HG02981 (cell line): Measurements from ENCODE around the gene COA7.
"Not testable (repeated sequence)": the region's sequence is repeated elsewhere in the genome, so short reads cannot be mapped to it uniquely, and the experiment has no call there.

ENCODE experiments used
- ATAC-seq: cut with Tn5 transposase; IDR thresholded peaks from one replicate; pipeline ENCODE4 v1.9.1; 2021; ENCODE audit warnings: mild to moderate bottlenecking, moderate library complexity; ENCODE audit not compliant: unreplicated experiment

The COA7 gene

DNA sequence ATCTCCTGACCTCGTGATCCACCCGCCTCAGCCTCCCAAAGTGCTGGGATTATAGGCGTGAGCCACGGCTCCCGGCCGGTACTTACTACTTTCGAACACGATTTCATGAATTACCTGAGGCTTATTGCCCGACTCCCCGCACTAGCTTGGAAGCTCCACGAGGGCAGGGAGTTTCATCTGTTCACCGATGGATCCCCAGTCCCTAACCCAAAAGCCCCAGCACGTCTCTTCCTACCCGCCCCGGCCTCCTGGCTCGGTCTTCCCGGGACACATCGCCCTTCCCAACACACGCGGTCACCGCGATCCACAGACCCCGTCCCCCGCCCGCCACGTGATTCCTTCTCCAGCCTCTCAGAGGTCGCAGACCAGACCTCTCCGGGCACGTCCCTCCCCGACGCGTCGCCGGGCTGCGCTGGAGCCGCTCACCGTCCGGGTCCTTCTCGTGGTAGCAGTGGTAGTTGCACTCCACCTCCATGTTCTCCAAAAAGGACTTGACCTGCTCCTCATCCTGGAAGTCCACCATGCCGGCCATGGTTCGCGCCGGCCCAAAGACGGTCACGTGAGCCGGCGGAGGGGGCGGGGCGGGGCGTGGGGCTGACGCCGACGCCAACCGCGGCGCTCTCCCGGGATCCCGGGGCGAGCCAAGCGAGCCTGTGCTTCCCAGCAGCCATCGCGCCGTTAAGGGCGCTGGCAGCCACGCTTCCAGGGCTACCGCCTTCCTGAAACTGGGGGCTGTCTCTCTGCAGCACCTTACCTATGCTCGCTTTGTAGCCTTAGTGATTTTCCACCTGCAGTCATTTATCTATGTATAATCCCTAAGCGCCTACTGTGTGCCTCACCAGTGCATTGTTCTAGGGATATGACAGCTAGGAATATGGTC is at the start of gene COA7:
Gene COA7 (minus strand): TSS at position 553 of the 880 bp plus-strand sequence. CDS start 21 bp downstream, at position 532.
- peak; percentile 42 for ATAC-seq

DNA sequence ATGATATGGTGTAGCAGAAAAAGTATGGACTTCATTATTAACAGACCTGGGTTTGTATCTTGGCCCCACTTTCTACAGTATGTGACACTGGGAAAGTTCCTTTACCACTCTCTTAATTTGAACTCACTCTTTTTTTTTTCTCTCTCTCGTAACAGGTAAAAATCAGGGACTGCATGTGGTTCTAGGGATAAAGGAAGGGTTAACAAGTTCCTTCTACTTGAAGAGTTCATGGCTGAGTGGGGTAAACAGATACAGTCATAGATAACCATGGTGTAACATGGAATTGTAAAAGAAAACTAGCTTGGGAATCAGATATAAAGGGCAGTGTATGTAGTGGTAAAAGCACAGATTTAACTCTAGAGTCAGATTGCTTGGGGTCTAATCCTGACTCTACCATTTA is 49.3 kb upstream of the COA7 start:
- ATAC-seq: no peak

- no peak for ATAC-seq
Measured at GRCh38 chr1:52746189-52746588, 48.0 kb upstream of the COA7 start.

- no peak for ATAC-seq
Measured at GRCh38 chr1:52741259-52741658, 43.1 kb upstream of the COA7 start.

- ATAC-seq: no peak
Measured at GRCh38 chr1:52739699-52740467, 41.7 kb upstream of the COA7 start.

DNA sequence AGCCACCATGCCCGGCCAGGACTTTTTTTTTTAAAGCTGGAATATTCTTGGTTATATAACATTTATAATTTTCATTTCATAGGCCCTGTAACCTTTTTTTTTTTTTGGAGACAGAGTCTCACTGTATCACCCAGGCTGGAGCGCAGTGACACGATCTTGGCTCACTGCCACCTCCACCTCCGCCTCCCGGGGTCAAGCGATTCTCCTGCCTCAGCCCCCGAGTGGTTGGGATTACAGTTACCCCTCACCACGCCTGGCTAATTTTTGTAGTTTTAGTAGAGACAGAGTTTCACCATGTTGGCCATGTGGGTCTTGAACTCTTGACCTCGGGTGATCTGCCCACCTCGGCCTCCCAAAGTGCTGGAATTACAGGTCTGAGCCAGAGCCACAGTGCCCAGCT is 40.7 kb upstream of the COA7 start:
- no peak for ATAC-seq

DNA sequence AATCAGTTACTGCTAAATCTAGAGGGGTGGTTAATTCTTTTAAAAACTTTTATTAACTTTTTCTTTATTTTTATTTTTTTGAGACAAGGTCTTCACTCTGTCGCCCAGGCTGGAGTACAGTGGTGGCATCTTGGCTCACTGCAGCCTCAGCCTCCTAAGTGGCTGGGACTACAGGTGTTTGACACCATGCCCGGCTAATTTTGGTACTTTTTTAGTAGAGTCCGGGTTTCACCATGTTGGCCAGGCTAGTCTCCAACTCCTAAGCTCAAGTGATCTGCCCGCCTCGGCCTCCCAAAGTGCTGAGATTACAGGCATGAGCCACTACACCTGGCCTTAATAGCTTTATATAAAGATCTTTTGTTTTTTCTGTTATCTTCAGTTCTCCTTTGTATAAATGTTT is 40.0 kb upstream of the COA7 start:
- no peak for ATAC-seq

- not testable (repeated sequence) for ATAC-seq
Measured at GRCh38 chr1:52735371-52735770, 37.2 kb upstream of the COA7 start.

DNA sequence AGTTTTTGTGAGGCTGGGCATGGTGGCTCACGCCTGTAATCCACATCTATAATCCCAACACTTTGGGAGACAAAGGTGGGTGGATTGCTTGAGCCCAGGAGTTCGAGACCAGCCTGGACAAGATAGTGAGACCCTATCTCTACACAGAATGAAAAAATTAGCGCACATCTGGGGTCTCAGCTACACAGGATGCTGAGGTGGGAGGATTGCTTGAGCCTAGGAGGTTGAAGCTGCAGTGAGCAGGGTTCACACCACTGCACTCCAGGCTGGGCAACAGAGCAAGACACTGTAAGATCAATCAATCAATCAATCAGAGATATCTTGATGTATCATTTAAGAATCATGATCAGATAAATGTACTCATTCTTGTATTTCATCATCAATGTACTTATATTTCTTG is 35.2 kb upstream of the COA7 start:
- ATAC-seq: no peak

- no peak for ATAC-seq
Measured at GRCh38 chr1:52727956-52728656, 30.0 kb upstream of the COA7 start.

DNA sequence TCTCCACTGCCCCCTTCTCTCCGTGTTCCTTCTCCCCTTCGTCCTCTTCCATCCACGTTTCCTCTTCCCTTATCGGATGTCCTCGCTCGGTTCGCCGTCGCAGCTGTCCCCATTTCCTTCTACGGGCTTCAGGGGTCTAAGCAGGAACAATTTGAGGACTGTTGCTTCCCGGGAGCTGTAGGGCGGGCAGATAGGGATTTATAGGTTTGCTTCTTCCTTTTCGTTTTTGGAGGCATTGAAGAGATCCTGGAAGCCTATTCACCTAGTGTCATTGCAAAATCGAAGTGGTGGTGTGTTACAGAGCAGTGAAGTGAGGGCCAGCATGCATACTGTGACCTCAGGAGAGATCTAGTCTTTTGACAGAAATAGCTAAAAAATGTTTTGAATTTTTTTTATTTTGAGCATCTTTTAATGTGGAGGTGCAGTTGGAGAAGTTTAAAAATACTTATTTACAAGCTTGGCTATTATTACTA is 29.0 kb upstream of the COA7 start:
- ATAC-seq: no peak

- ATAC-seq: peak; percentile 87
Measured at GRCh38 chr1:52726265-52727113, 28.3 kb upstream of the COA7 start, which contains the start of gene ZYG11B. TSS of gene ZYG11B (plus strand) at chr1:52726453. CDS start at chr1:52726654, 201 bp downstream.

DNA sequence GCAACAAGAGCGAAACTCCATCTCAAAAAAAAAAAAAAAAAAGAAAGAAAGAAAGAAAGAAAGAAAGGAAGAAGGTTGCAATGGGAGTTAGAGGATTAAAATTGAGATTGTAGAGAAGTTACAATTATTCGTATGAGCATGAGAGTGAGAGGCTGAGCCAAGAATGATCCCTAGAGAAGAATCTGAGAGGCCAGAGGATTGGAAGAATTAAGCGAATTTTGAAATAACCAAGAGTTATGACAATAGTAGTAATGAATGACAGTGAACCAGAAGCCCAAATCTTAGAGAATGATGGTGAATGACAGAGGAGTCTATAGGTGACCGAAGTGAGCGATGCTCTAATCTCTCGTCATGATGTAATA is 27.7 kb upstream of the COA7 start:
- no peak for ATAC-seq

- ATAC-seq: no peak
Measured at GRCh38 chr1:52723260-52723659, 25.1 kb upstream of the COA7 start.

GRCh38 chr1:52715296-52715695 is 17.1 kb upstream of the COA7 start:
- ATAC-seq: not testable (repeated sequence)

DNA sequence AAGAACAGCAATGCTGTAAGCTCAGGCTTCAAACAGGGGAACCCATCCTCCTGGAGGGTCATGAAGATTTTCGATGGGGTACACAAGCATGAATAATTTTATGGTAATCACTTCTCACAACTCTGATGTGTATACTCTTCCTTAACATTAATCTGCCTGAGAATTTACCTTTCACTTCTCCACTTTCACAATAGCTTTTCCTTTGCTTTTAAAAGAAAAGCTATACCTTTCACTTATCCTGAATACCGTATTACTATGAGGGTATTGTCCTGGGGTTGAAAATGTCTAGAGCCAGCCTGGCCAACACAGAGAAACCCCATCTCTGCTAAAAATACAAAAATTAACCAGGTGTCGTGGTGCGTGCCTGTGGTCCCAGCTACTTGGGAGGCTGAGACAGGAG is 15.4 kb upstream of the COA7 start:
- ATAC-seq: no peak

- ATAC-seq: no peak
Measured at GRCh38 chr1:52709016-52709415, 10.9 kb upstream of the COA7 start.

DNA sequence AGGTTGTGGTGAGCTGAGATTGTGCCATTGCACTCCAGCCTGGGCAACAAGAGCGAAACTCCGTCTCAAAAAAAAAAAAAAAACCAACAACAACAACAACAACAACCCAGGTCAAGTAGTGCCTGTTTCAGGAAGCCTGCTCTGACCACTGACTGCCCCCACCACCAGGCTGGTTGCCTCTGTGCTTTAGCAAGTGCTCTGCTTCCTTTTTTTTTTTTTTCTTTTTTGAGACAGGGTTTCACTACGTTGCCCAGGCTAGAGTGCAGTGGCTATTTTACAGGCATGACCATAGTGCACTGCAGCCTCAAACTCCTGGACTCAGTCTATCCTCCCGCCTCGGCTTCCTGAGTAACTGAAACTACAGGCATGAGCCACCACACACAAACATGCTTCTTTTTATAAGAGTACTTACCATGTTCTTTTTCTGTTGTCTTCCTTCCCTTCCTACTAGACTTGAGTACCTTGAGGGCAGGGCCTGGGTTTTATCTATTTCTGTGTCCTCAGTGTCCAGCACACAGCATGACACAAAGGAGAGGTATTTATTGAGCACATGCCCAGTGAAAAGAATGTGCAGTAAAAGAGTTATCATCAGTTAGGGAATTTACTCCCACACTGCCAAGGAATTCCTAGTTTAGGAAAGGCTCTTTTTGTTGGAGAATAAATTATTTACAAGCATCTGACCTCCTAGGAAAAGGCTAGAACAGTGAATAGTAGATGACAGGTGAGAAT is 9.9 kb upstream of the COA7 start:
- ATAC-seq: no peak
